ENCODE data around the gene ZMYND8. TPM values are rescaled to one million over a fixed set of nuclear protein-coding genes. Genes with fewer than 3 reads are reported as not detected.
"Not testable (repeated sequence)": the region's sequence is repeated elsewhere in the genome, so short reads cannot be mapped to it uniquely, and the experiment has no call there.

The ZMYND8 gene
- total RNA-seq, 2 donors from 2014 or later = 42.1 to 65.7 TPM

- Mint-ChIP-seq H3K27ac (peak overlapping the region in 1 of 2 donors; percentile 20), H3K4me1 (ENCODE audit: low read depth in 2 of 2) (peaks cover 0 to 11% of the 10 kb centered on the region in 2 donors), H3K27me3 (no peaks in the 10 kb centered on the region), H3K4me3 (no peak overlapping the region), H3K36me3 (peaks cover 12% of the 10 kb centered on the region), H3K9me3 (no peaks in the 10 kb centered on the region)
- ATAC-seq = no peak
- DNase-seq (ENCODE audit: low spot score) = no peak
Observed at GRCh38 chr20:47216819-47217410, 139.6 kb downstream of the ZMYND8 start.

- H3K27me3 Mint-ChIP-seq = no peaks in the 10 kb centered on the region
- H3K27ac Mint-ChIP-seq = no peak overlapping the region
- H3K4me1 Mint-ChIP-seq (ENCODE audit: low read depth in 2 of 2) = peaks cover 0 to 11% of the 10 kb centered on the region in 2 donors
- H3K36me3 Mint-ChIP-seq = peaks cover 11% of the 10 kb centered on the region
- ATAC-seq (no peak), DNase-seq (ENCODE audit: low spot score) (no peak)
- H3K9me3 Mint-ChIP-seq = no peaks in the 10 kb centered on the region
- no peak overlapping the region for H3K4me3 Mint-ChIP-seq
Observed at GRCh38 chr20:47215653-47216397, 140.7 kb downstream of the ZMYND8 start.

GRCh38 chr20:47213966-47214365 lies 142.5 kb downstream of the ZMYND8 start:
- no peak overlapping the region for H3K4me3 Mint-ChIP-seq
- no peak for DNase-seq (ENCODE audit: low spot score)
- H3K4me1 Mint-ChIP-seq (ENCODE audit: low read depth in 2 of 2) = peaks cover 0 to 7% of the 10 kb centered on the region in 2 donors
- no peak overlapping the region for H3K27ac Mint-ChIP-seq
- H3K9me3 Mint-ChIP-seq = no peaks in the 10 kb centered on the region
- H3K27me3 Mint-ChIP-seq = no peaks in the 10 kb centered on the region
- peaks cover 10% of the 10 kb centered on the region for H3K36me3 Mint-ChIP-seq
- ATAC-seq = no peak

DNA sequence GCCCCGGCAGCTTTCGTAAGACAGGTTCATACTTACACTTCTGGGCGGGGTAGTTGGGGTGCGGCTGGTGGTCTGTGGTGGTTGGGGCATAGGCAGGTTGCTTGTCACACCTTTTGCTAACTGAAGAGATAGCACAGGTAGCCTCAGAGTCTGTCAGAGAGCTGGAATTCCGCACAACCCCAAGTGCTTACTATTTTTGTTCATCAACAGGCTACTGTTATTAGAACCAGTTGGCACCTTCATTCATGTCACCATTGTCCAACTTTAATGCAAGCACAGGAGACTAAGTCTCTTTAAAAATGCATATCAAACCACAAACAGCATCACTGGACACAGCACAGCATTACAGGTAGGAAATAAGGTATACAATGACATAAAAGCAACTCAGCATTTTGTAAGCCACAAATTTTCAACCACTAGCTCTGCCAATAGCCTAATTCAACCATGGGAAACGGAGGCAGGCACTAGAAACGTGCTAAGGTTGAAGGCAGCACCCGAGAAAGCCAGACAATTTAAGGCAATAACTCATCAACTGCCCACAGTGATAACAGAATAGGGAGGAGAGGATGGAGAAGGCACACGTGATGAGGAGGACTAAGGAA lies 143.8 kb downstream of the ZMYND8 start:
- no peak overlapping the region for H3K27ac Mint-ChIP-seq
- ATAC-seq = no peak

GRCh38 chr20:47211036-47211435 lies 145.5 kb downstream of the ZMYND8 start:
- ATAC-seq (no peak), DNase-seq (ENCODE audit: low spot score) (no peak)
- Mint-ChIP-seq H3K36me3 (peaks cover 10% of the 10 kb centered on the region), H3K27ac (no peak overlapping the region), H3K4me3 (no peak overlapping the region), H3K27me3 (no peaks in the 10 kb centered on the region), H3K4me1 (ENCODE audit: low read depth in 2 of 2) (peaks cover 0 to 9% of the 10 kb centered on the region in 2 donors), H3K9me3 (no peaks in the 10 kb centered on the region)

More for the DNA sequence above, 143.8 kb downstream of the ZMYND8 start:
- H3K4me3 Mint-ChIP-seq = no peak overlapping the region
- H3K4me1 Mint-ChIP-seq (ENCODE audit: low read depth in 2 of 2) = peaks cover 0 to 7% of the 10 kb centered on the region in 2 donors
- no peak for DNase-seq (ENCODE audit: low spot score)
- peaks cover 10% of the 10 kb centered on the region for H3K36me3 Mint-ChIP-seq
- no peaks in the 10 kb centered on the region for H3K9me3 Mint-ChIP-seq
- H3K27me3 Mint-ChIP-seq = no peaks in the 10 kb centered on the region

- no peak for ATAC-seq
- Mint-ChIP-seq H3K4me3 (no peak overlapping the region), H3K27ac (no peak overlapping the region), H3K27me3 (no peaks in the 10 kb centered on the region), H3K36me3 (peaks cover 5% of the 10 kb centered on the region), H3K9me3 (no peaks in the 10 kb centered on the region), H3K4me1 (ENCODE audit: low read depth in 2 of 2) (peaks cover 0 to 4% of the 10 kb centered on the region in 2 donors)
- DNase-seq (ENCODE audit: low spot score) = no peak
Observed at GRCh38 chr20:47210470-47210869, 146.0 kb downstream of the ZMYND8 start.

GRCh38 chr20:47209982-47210381 lies 146.5 kb downstream of the ZMYND8 start:
- Mint-ChIP-seq H3K27me3 (no peaks in the 10 kb centered on the region), H3K4me3 (no peak overlapping the region), H3K27ac (no peak overlapping the region), H3K4me1 (ENCODE audit: low read depth in 2 of 2) (peaks cover 0 to 4% of the 10 kb centered on the region in 2 donors), H3K36me3 (peaks cover 5% of the 10 kb centered on the region), H3K9me3 (no peaks in the 10 kb centered on the region)
- DNase-seq (ENCODE audit: low spot score) (no peak), ATAC-seq (no peak)

DNA sequence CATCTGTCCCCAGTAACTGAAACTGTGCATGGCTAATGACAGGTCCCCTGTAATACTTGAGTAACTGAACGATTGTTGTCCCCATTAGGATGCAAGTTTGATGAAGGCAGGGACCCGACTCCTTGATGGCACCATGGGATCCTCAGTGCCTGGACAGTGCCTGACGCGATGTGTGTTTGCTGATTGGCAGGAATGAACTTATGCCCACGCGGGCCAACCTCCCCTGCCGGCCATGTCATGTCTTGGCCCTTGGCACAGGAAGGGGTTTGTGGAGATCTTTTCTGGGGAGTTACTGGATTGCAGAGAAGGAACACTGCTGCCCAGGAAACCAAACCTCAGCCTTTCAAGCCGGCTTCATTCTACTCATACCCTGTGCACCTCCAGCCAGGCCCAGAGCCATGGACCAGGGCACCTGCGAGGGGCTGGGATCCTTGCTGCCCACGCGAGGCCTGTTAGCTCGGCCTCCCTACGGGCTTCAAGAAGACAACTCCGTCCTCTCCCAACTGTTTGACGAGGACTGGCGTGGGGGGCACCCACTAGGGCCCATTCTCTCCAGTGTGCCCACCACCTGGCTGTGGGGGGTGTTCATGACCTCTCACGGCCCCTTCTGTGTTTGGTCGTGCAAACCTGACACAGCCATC lies 147.8 kb downstream of the ZMYND8 start:
- ATAC-seq (no peak), DNase-seq (ENCODE audit: low spot score) (no peak)
- Mint-ChIP-seq H3K27ac (no peak overlapping the region), H3K27me3 (no peaks in the 10 kb centered on the region), H3K36me3 (peaks cover 5% of the 10 kb centered on the region), H3K4me1 (ENCODE audit: low read depth in 2 of 2) (peaks cover 0 to 4% of the 10 kb centered on the region in 2 donors), H3K9me3 (no peaks in the 10 kb centered on the region), H3K4me3 (no peak overlapping the region)

DNA sequence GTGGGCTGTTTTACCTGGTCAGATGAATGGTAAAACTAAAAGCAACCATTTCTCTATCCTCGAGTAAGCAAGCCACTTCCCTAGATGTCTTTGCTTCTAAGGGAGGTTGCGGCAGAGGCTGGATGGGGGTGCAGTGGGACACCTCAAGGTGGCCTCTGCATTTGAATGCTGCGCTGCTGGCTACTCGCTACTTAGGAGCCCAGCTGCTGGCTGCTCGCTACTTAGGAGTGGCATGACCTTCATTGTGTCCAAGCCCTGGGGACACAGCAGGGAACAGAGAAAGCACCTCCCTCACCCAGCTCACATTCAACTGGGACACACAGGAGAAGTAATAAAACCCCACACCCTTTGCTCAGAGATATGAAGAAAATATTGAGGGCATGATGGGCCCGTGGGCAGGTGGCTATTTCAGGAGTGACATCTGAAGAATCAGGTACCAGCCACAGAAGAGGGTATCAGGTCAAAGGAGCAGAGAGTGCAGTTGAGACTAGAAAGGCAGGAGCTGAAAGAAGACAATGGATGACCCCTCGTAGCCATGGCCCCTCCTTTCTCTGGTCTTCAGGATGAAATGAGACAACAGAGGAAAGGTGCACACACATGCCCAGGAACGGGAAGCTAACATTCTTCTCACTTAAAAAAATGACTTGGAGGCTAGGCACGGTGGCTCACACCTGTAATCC lies 149.4 kb downstream of the ZMYND8 start:
- no peaks in the 10 kb centered on the region for H3K27me3 Mint-ChIP-seq
- H3K27ac Mint-ChIP-seq = peak overlapping the region in 1 of 2 donors; percentile 64
- no peak for DNase-seq (ENCODE audit: low spot score)
- no peak for ATAC-seq
- no peak overlapping the region for H3K4me3 Mint-ChIP-seq
- H3K9me3 Mint-ChIP-seq = no peaks in the 10 kb centered on the region
- peaks cover 0 to 4% of the 10 kb centered on the region in 2 donors for H3K4me1 Mint-ChIP-seq (ENCODE audit: low read depth in 2 of 2)
- peaks cover 5% of the 10 kb centered on the region for H3K36me3 Mint-ChIP-seq

- not testable (repeated sequence) for H3K9me3 Mint-ChIP-seq; DNase-seq (ENCODE audit: low spot score); H3K36me3 Mint-ChIP-seq; H3K4me1 Mint-ChIP-seq (ENCODE audit: low read depth in 2 of 2); H3K4me3 Mint-ChIP-seq; ATAC-seq; H3K27ac Mint-ChIP-seq; H3K27me3 Mint-ChIP-seq
Observed at GRCh38 chr20:47206552-47206951, 149.9 kb downstream of the ZMYND8 start.

DNA sequence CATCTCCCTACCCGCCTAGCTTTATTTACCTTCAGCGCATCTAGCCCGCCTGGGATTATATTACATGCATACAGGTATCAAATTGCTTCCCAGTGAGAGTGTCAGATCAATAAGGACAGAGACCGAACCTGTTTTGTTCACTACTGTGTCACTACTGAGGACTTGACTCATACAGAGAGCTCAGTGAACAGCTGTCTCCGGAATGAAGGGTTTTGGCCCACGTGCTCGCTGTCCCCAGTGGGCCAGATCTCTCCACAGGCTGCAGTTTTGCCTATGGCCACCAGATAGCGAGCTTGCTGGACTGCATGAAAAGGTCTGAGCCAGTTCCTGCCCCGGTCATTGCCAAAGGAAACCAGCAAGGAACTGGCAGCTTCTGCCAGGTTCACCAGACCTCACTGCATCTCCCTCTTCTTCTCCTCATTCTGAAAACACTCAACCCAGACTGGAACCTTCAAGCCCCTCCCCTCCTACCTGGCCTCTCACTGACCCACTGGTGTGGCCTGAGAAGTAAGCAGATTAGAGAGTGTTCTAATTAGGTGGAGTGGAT lies 150.8 kb downstream of the ZMYND8 start:
- no peak for DNase-seq (ENCODE audit: low spot score)

DNA sequence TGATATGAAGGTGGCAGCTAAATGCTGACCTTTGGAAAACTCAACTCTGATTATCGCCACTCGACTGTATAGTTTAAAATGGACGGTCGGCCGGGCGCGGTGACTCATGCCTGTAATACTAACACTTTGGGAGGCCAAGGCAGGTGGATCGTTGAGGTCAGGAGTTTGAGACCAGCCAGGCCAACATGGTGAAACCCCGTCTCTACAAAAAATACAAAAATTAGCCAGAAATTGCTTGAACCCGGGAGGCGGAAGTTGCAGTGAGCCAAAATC lies 151.7 kb downstream of the ZMYND8 start:
- H3K36me3 Mint-ChIP-seq; H3K9me3 Mint-ChIP-seq; H3K4me1 Mint-ChIP-seq (ENCODE audit: low read depth in 2 of 2); DNase-seq (ENCODE audit: low spot score); H3K27ac Mint-ChIP-seq; H3K27me3 Mint-ChIP-seq; H3K4me3 Mint-ChIP-seq; ATAC-seq: not testable (repeated sequence)

More for the DNA sequence above, 150.8 kb downstream of the ZMYND8 start:
- Mint-ChIP-seq H3K27me3 (no peaks in the 10 kb centered on the region), H3K4me1 (ENCODE audit: low read depth in 2 of 2) (peaks cover 0 to 4% of the 10 kb centered on the region in 2 donors), H3K27ac (no peak overlapping the region), H3K4me3 (no peak overlapping the region), H3K36me3 (peaks cover 5% of the 10 kb centered on the region), H3K9me3 (no peaks in the 10 kb centered on the region)
- no peak for ATAC-seq

DNA sequence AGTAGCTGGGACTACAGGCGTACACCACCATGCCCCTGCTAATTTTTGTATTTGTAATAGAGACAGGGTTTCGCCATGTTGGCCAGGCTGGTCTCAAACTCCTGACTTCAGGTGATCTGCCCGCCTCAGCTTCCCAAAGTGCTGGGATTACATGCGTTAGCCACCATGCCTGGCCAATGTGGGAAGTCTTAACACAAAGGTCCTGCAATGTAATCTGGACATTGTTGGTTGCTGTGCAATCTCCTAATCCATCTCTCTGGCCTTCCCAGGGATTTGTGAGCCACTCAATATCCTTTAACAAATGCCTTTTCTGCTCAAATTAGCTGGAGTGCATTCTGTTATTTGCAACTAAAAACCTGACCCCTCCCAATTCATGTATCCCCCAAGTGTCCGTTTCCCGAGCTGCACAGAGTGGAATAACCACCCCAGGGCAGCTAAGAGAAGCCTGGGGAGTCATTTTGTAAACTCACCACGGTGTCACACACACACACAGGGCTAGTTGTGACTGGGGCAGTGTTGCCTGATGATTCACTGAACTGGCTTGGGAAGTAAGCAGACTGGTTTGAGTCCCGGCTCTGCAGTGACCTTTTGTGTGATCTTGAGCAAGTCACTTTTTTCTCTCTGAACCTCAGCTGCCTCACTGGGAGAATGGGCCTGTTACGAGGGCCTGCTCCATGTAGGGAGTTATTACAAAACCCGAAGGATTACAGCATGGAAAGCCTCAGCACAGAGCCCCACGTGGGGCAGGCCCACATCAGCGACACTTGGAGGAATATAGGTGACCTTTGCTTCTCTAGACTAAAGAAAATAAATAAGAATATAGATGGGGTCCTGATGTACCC lies 152.3 kb downstream of the ZMYND8 start:
- Mint-ChIP-seq H3K27me3 (no peaks in the 10 kb centered on the region), H3K36me3 (no peaks in the 10 kb centered on the region), H3K4me1 (ENCODE audit: low read depth in 2 of 2) (peaks cover 0 to 4% of the 10 kb centered on the region in 2 donors), H3K9me3 (no peaks in the 10 kb centered on the region), H3K27ac (no peak overlapping the region), H3K4me3 (no peak overlapping the region)
- no peak for DNase-seq (ENCODE audit: low spot score)
- ATAC-seq = no peak

All from natural killer cell treated with Interleukin-12 subunit alpha and Interleukin-12 subunit beta and Interleukin-15 and Interleukin-18, amount 100 ng/mL, for 72 hours (primary cell).